ENCODE results near the gene GLS2.
"Not testable (repeated sequence)": the region's sequence is repeated elsewhere in the genome, so short reads cannot be mapped to it uniquely, and the experiment has no call there.

GLS2 gene

DNA sequence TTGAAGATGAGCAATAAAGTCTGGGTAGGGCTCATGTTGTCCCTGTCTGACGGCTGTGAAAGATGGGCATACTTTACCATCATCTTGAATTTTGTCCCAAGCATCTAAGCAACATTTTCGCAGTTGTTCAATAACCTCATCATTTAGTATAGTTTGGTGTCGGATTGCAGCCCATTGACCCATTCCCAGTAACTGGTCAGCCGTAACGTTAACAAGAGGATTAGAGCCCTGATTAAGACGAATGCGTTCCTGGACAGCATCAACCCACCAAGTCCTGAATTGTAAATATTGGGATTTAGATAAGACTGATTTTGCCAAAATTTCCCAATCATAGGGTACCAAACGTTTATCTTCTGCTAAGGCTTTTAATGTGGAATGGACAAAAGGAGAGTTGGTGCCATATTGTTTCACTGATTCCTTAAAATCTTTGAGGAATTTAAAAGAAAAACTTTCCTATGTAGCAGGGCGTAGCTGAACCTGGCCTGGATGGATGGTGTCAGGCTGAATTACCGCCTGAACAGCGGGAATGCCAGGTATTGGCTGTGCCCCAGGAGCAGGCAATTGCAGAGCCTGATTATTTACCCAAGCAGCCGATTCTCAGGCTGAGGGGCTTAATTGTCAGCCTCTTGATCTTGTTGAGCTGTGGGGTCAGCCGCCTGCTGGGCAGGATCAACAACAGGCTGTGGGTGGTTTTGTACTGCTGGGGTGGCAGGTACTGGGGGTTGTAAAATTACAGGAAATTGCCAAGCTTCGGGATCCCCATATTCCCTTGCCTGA is 10.4 kb upstream of the GLS2 start:
- not testable (repeated sequence) for H2BK120ac ChIP-seq (ENCODE audit: low read depth, low read length); H2AK5ac ChIP-seq (ENCODE audit: low read length); H3K27ac ChIP-seq (ENCODE audit: low read depth, low read length); H3K9ac ChIP-seq (ENCODE audit: low read length); H3K79me2 ChIP-seq (ENCODE audit: control insufficient read depth, insufficient read depth, low read length); H4K5ac ChIP-seq (ENCODE audit: low read length); H3K4me3 ChIP-seq (ENCODE audit: low read length); H4K8ac ChIP-seq (ENCODE audit: low read depth, low read length); H3K36me3 ChIP-seq (ENCODE audit: control insufficient read depth, insufficient read depth, low read length); H3K79me1 ChIP-seq (ENCODE audit: low read length); H3K4me2 ChIP-seq (ENCODE audit: low read length); H3K23ac ChIP-seq (ENCODE audit: low read length); H3K27me3 ChIP-seq (ENCODE audit: insufficient read depth, low read length, poor library complexity); H2BK5ac ChIP-seq (ENCODE audit: low read length); H3K4ac ChIP-seq (ENCODE audit: low read depth, low read length); H3K18ac ChIP-seq (ENCODE audit: low read length); H3K4me1 ChIP-seq (ENCODE audit: control insufficient read depth, low read depth, low read length); H3K56ac ChIP-seq (ENCODE audit: low read length); H2BK15ac ChIP-seq (replicated peaks; ENCODE audit: low read depth); DNase-seq
- no CpG with 5 or more reads among the region's 14 CpGs for WGBS (ENCODE audit: extremely low coverage, insufficient coverage, low lambda C conversion rate)

DNA sequence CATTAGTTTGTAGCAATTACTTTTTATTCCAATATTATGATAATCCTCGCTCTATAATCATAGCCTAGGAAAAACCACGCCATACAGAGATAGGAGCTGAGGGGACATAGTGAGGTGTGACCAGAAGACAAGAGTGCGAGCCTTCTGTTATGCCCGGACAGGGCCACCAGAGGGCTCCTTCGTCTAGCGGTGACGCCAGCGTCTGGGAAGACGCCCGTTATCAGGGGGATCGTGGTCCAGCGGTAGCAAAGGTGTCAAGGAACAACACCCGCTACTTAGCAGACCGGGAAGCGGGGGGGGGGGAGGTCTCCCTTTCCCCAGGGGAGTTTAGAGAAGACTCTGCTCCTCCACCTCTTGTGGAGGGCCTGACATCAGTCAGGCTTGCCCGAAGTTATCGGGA is 8.7 kb upstream of the GLS2 start:
- DNase-seq, result peak; percentile 66
- H3K56ac ChIP-seq (ENCODE audit: low read length), result not testable (repeated sequence)

DNA sequence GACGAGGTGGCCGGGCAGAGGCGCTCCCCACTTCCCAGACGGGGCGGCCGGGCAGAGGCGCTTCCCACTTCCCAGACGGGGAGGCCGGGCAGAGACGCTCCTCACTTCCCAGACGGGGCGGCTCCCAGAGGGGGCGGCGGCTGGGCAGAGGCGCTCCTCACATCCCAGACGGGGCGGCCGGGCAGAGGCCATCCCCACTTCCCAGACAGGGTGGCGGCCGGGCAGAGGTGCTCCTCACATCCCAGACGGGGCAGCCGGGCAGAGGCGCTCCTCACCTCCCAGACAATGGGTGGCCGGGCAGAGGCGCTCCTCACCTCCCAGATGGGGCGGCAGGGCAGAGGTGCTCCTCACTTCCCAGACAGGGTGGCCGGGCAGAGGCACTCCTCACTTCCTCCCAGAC is 6.5 kb upstream of the GLS2 start:
- H2AK5ac ChIP-seq (ENCODE audit: low read length); H3K4me1 ChIP-seq (ENCODE audit: control insufficient read depth, low read depth, low read length); H3K36me3 ChIP-seq (ENCODE audit: control insufficient read depth, insufficient read depth, low read length); H4K8ac ChIP-seq (ENCODE audit: low read depth, low read length); H3K23ac ChIP-seq (ENCODE audit: low read length); H3K18ac ChIP-seq (ENCODE audit: low read length); H3K4me3 ChIP-seq (ENCODE audit: low read length); H3K56ac ChIP-seq (ENCODE audit: low read length); H3K4me2 ChIP-seq (ENCODE audit: low read length); H3K27me3 ChIP-seq (ENCODE audit: insufficient read depth, low read length, poor library complexity); DNase-seq; H3K4ac ChIP-seq (ENCODE audit: low read depth, low read length); H3K79me2 ChIP-seq (ENCODE audit: control insufficient read depth, insufficient read depth, low read length); H2BK5ac ChIP-seq (ENCODE audit: low read length); H3K9ac ChIP-seq (ENCODE audit: low read length); H2BK15ac ChIP-seq (replicated peaks; ENCODE audit: low read depth); H3K27ac ChIP-seq (ENCODE audit: low read depth, low read length); H4K5ac ChIP-seq (ENCODE audit: low read length); H3K79me1 ChIP-seq (ENCODE audit: low read length); H2BK120ac ChIP-seq (ENCODE audit: low read depth, low read length): not testable (repeated sequence)
- no CpG with 5 or more reads among the region's 27 CpGs for WGBS (ENCODE audit: extremely low coverage, insufficient coverage, low lambda C conversion rate)

More for the DNA sequence above, 8.7 kb upstream of the GLS2 start:
- H3K27me3 ChIP-seq (ENCODE audit: insufficient read depth, low read length, poor library complexity); H2AK5ac ChIP-seq (ENCODE audit: low read length); H3K9ac ChIP-seq (ENCODE audit: low read length); H3K36me3 ChIP-seq (ENCODE audit: control insufficient read depth, insufficient read depth, low read length); H2BK120ac ChIP-seq (ENCODE audit: low read depth, low read length); H3K79me1 ChIP-seq (ENCODE audit: low read length); H3K4me3 ChIP-seq (ENCODE audit: low read length); H3K4me1 ChIP-seq (ENCODE audit: control insufficient read depth, low read depth, low read length); H3K27ac ChIP-seq (ENCODE audit: low read depth, low read length); H3K18ac ChIP-seq (ENCODE audit: low read length); H2BK5ac ChIP-seq (ENCODE audit: low read length); H3K4ac ChIP-seq (ENCODE audit: low read depth, low read length); H3K79me2 ChIP-seq (ENCODE audit: control insufficient read depth, insufficient read depth, low read length); H3K4me2 ChIP-seq (ENCODE audit: low read length); H2BK15ac ChIP-seq (replicated peaks; ENCODE audit: low read depth); H4K5ac ChIP-seq (ENCODE audit: low read length); H3K23ac ChIP-seq (ENCODE audit: low read length); H4K8ac ChIP-seq (ENCODE audit: low read depth, low read length): not testable (repeated sequence)
- no CpG with 5 or more reads among the region's 17 CpGs for WGBS (ENCODE audit: extremely low coverage, insufficient coverage, low lambda C conversion rate)

DNA sequence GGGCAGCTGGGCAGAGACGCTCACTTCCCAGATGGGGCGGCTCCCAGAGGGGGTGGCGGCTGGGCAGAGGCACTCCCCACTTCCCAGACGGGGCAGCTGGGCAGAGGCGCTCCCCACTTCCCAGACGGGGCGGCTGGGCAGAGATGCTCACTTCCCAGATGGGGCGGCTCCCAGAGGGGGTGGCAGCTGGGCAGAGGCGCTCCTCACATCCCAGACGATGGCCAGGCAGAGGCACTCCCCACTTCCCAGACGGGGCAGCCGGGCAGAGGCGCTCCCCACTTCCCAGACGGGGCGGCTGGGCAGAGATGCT is 6.1 kb upstream of the GLS2 start:
- H3K79me2 ChIP-seq (ENCODE audit: control insufficient read depth, insufficient read depth, low read length); H3K4me1 ChIP-seq (ENCODE audit: control insufficient read depth, low read depth, low read length); H2BK5ac ChIP-seq (ENCODE audit: low read length); H3K23ac ChIP-seq (ENCODE audit: low read length); H3K36me3 ChIP-seq (ENCODE audit: control insufficient read depth, insufficient read depth, low read length); H3K27ac ChIP-seq (ENCODE audit: low read depth, low read length); H2BK120ac ChIP-seq (ENCODE audit: low read depth, low read length); H3K4me3 ChIP-seq (ENCODE audit: low read length); H2BK15ac ChIP-seq (replicated peaks; ENCODE audit: low read depth); H3K79me1 ChIP-seq (ENCODE audit: low read length); DNase-seq; H3K27me3 ChIP-seq (ENCODE audit: insufficient read depth, low read length, poor library complexity); H3K18ac ChIP-seq (ENCODE audit: low read length); H3K4ac ChIP-seq (ENCODE audit: low read depth, low read length); H4K8ac ChIP-seq (ENCODE audit: low read depth, low read length); H4K5ac ChIP-seq (ENCODE audit: low read length); H3K9ac ChIP-seq (ENCODE audit: low read length); H2AK5ac ChIP-seq (ENCODE audit: low read length); H3K4me2 ChIP-seq (ENCODE audit: low read length); H3K56ac ChIP-seq (ENCODE audit: low read length): not testable (repeated sequence)
- WGBS (ENCODE audit: extremely low coverage, insufficient coverage, low lambda C conversion rate), result no CpG with 5 or more reads among the region's 15 CpGs

DNA sequence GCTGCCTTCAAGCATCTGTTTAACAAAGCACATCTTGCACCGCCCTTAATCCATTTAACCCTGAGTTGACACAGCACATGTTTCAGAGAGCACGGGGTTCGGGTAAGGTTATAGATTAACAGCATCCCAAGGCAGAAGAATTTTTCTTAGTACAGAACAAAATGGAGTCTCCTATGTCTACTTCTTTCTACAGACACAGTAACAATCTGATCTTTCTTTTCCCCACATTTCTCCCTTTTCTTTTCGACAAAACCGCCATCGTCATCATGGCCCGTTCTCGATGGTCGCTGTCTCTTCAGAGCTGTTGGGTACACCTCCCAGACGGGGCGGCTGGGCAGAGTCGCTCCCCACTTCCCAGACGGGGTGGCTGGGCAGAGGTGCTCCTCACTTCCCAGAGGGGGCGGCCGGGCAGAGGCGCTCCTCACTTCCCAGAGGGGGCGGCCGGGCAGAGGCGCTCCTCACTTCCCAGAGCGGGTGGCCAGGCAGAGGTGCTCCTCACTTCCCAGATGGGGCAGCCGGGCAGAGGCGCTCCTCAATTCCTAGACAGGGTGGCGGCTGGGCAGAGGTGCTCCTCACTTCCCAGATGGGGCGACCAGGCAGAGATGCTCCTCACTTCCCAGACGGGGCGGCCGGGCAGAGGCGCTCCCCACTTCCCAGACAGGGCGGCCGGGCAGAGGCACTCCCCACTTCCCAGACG is 5.6 kb upstream of the GLS2 start:
- not testable (repeated sequence) for DNase-seq; H3K79me1 ChIP-seq (ENCODE audit: low read length); H3K4me1 ChIP-seq (ENCODE audit: control insufficient read depth, low read depth, low read length); H3K56ac ChIP-seq (ENCODE audit: low read length); H3K4me2 ChIP-seq (ENCODE audit: low read length); H3K27me3 ChIP-seq (ENCODE audit: insufficient read depth, low read length, poor library complexity); H3K79me2 ChIP-seq (ENCODE audit: control insufficient read depth, insufficient read depth, low read length); H3K4me3 ChIP-seq (ENCODE audit: low read length); H3K27ac ChIP-seq (ENCODE audit: low read depth, low read length); H4K5ac ChIP-seq (ENCODE audit: low read length); H3K4ac ChIP-seq (ENCODE audit: low read depth, low read length); H2BK120ac ChIP-seq (ENCODE audit: low read depth, low read length); H2AK5ac ChIP-seq (ENCODE audit: low read length); H3K23ac ChIP-seq (ENCODE audit: low read length); H2BK15ac ChIP-seq (replicated peaks; ENCODE audit: low read depth); H3K36me3 ChIP-seq (ENCODE audit: control insufficient read depth, insufficient read depth, low read length); H3K18ac ChIP-seq (ENCODE audit: low read length); H2BK5ac ChIP-seq (ENCODE audit: low read length); H4K8ac ChIP-seq (ENCODE audit: low read depth, low read length); H3K9ac ChIP-seq (ENCODE audit: low read length)
- WGBS (ENCODE audit: extremely low coverage, insufficient coverage, low lambda C conversion rate), result no CpG with 5 or more reads among the region's 31 CpGs

DNA sequence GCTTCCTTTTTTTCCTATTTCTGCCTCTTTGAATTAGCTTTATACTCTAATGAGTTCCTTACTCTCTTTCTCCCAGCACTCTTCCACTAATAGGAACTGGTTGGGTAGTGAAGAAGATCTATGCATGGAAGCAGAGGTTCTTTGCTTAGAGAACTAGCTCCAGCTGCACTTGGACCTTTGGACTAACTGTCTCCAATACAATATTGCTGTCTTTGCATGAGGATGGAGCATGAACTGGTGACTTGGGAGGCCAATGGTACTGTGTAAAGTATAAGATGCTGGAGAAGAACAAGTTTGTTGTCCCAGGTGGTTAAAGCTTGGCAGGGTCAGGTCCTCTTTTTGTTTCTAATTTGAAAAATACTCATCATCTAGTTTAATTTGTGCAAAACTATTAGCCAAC is 2.4 kb upstream of the GLS2 start:
- Histone ChIP-seq H3K4me3 (ENCODE audit: low read length) (no peak overlapping the region), H2BK5ac (ENCODE audit: low read length) (no peak overlapping the region), H3K27ac (ENCODE audit: low read depth, low read length) (no peak overlapping the region), H3K79me1 (ENCODE audit: low read length) (no peaks in the 10 kb centered on the region), H4K5ac (ENCODE audit: low read length) (no peak overlapping the region), H3K4ac (ENCODE audit: low read depth, low read length) (no peak overlapping the region), H3K4me2 (ENCODE audit: low read length) (no peak overlapping the region), H3K23ac (ENCODE audit: low read length) (no peak overlapping the region), H3K27me3 (ENCODE audit: insufficient read depth, low read length, poor library complexity) (peaks cover 16% of the 10 kb centered on the region), H4K8ac (ENCODE audit: low read depth, low read length) (no peak overlapping the region), H3K56ac (ENCODE audit: low read length) (no peak overlapping the region), H2AK5ac (ENCODE audit: low read length) (no peak overlapping the region), H3K18ac (ENCODE audit: low read length) (no peak overlapping the region), H3K9ac (ENCODE audit: low read length) (no peak overlapping the region), H3K4me1 (ENCODE audit: control insufficient read depth, low read depth, low read length) (no peaks in the 10 kb centered on the region), H3K36me3 (ENCODE audit: control insufficient read depth, insufficient read depth, low read length) (no peaks in the 10 kb centered on the region), H2BK120ac (ENCODE audit: low read depth, low read length) (no peak overlapping the region), H3K79me2 (ENCODE audit: control insufficient read depth, insufficient read depth, low read length) (no peaks in the 10 kb centered on the region), H2BK15ac (replicated peaks; ENCODE audit: low read depth) (no peak overlapping the region)
- no peak for DNase-seq
